ENCODE measurements around the gene ZNF644.
"Not testable (repeated sequence)": the region's sequence is repeated elsewhere in the genome, so short reads cannot be mapped to it uniquely, and the experiment has no call there.

The ZNF644 gene

DNA sequence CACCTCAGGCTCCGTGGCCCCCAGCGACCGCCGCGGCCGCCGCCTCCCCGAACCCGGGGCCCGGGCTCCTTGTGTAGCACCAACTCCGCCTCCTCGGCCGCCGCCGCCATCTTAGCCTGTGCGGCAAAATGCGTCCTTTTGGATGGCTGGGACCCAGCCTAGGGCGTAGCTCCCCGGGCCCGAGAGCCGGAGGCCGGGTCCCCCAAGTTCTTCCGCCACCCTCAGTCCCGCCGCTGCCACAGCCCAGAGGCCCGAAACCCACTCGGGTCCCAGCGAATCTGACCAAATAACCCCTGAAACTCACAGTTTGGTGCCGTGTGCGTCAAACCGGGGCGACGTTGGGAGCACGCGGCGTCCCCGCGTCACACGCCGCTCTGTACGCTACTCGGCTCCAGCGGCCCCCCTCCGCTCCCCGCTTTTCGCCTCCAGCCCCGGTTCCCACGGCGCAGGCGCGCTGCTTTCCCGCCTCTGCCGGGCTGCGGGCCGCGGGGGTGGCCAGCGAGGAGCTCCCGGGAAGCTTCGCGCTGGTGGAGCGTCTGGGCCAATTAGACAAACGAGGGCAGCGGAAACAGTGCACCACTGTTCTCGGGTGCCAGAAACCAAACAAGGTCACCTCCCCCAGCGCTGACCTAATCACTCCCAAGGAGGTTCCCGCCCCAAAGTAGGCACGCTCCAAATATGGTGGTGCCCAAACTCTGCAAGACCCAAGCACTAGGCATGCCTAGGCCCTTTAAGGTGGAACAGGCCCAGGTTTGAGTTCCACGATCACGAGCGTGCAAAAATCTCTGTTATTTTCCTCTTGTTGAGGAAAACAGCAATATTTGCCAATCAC is at the start of gene ZNF644:
ZNF644 (minus strand) TSS at position 350 of the 832 bp plus-strand sequence. CDS start 39,682 bp downstream, outside the sequence.
- peak; percentile 65 to 68 for DNase-seq

DNA sequence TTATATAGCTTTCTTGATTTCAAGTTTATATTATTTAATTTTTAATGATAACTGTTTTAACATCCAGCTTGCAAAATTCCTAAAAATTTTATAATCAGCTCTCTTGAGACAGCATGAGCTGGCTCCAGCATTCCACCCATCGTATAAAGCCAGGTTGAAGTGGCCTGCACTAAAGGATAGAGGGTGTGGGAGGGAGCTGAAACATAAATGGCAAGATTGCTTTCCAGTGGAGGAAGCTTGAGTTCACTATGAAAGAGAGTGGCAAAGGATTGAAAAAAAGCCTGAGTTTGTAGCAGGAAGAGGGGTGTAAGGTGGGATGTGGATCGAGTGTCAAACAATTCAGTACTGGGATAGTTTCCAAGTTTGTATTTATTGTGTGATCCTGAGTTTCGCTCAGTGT is 48.5 kb upstream of the ZNF644 start:
- no peak for DNase-seq

DNA sequence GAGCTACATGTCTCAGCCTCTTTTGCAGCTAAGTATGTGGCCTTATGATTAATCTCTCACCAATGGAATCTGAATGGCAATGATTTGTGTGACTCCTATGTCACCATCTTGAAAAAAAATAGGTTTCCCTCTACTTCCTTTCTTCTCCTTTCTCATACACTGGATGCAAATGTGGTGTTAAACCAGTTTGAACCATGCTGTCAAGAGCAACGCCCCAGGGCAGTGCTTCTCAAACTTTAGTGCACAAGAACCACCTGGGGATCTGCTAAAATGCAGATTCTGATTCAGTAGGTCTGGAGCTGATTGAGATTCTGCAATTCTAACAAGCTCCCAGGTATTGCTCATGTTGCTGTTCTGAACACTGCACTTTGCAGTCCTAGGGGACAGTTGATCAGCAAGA is 44.7 kb upstream of the ZNF644 start:
- no peak for DNase-seq

DNA sequence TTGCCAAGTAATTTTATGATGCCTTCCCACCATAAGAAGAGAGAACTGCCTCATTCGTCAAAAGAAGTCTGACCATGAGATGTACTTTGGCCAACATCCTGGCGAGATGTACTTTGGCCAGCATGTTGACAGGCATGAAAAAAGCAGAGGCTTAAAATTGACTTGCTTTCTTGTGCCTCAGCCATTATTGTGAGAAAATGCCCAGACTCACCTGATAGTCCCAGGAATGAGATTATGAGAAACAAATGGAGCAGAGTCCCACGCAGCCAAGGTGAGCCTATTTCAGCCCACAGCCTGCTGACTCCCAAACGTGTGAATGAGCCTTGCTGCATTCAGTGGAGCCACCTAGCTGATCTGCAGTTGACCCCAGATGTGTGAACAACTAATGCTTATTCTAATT is 43.5 kb upstream of the ZNF644 start:
- no peak for DNase-seq

DNA sequence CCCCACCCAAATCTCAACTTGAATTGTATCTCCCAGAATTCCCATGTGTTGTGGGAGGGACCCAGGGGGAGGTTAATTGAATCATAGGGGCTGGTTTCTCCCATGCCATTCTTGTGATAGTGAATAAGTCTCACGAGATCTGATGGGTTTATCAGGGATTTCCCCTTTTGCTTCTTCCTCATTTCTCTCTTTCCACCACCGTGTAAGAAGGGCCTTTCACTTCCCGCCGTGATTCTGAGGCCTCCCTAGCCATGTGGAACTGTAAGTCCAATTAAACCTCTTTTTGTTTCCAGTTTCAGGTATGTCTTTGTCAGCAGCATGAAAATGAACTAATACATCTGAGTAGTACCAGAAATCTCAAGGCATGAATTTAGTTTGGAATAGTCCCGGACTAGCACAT is 41.6 kb upstream of the ZNF644 start:
- DNase-seq: not testable (repeated sequence)

DNA sequence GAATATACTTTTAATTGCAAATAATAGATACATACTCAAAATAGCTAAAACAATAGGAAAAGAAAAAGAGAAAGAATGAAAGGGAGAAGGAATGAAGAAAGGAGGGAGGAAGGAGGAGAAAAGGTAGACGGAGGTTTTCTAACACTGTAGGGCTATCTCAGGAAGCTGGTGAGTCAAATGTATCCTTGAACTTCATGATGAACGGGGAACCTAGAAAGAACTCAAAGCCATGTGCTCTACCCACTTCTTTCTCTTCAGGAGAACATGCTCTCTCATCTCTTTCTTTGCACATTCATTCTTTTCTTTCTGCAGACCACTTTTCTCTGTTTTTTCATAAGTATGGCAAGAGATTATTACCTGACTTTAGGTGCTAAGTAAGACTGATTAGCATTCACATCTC is 37.3 kb upstream of the ZNF644 start:
- DNase-seq: no peak

DNA sequence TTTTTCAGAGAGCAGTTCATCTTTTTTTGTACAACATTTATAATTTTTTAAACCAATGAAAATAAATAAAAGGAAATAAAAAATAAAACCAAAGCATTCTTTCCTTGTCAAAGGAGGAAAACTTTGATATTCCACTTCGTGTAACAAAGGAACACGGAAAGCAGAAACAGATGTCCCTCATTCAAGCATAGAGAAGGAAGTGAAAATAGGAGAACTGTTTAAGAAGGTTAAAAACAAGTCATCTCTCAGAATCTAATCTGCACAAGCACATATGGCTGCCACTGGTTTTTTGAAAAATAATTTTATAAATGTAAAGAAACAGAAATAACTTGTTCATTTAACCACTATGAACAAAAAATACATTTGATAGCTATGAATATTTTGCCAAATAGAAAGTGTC is 35.9 kb upstream of the ZNF644 start:
- no peak for DNase-seq

DNA sequence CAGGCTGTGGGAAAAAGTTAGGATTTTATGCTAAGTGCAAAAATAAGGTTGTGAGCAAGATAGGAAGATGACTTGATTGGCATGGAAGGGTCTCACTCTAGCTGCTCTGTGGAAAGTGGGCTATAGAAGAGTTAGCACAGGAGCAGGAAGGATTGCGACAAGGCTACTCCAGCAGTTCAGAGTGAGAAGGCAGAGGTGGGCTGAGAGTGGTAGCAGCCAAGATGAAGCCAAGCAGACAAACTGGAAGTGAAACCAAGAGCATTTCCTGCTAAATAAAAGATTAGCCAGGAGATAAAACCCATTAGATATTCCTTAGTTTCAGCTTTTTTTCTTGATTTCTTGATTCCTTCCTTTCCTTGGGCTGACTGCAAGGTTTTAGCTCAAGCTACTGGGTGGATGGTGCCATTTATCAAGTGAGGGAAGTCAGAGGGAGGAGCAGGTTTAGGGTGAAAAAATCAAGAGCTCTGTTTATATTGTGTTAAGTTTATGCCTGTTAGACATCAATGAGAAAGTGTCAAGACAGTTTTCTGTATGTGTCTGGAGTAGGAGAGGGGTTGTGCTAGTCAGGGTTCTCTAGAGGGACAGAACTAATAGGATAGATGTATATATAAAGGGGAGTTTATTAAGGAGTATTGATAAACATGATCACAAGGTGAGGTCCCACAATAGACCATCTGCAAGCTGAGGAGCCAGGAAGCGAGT is 33.1 kb upstream of the ZNF644 start:
- DNase-seq: no peak

DNA sequence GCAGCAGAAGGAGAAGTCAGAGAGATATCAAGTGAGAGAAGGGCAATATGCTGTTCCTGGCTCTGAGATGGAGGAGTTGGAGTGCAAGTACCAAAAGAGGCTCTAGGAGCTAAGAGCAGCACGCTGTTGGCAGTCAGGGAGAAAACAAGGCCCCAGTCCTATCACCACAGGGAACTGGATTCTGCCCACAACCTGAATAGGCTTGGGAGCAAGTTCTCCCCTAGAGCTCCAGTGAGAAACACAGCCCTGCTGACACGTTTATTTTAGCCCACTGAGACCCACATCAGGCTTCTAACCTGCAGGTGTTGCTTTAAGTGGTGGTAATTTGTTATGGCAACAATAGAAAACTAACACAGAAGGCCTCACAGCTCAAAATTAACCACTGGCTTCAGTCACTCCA is 31.8 kb upstream of the ZNF644 start:
- DNase-seq: no peak

DNA sequence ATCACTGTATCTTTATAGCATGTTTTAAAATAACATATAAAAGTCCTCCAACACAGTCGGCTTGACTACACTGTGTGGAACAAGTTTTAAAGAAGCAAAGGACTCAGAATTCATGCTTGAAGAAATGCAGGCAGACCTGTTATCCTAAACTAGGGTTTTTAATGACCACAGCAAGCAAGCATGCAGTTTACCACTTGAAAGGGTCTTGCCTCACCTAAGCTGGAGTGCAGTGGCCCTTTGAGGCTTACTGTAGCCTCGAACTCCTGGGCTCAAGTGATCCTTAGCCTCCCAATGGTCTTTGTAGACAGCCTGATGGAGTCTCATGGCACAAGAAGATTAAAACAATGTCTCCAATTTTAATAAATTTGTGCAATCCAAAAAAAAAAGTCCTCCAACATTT is 27.7 kb upstream of the ZNF644 start:
- DNase-seq: not testable (repeated sequence)

DNA sequence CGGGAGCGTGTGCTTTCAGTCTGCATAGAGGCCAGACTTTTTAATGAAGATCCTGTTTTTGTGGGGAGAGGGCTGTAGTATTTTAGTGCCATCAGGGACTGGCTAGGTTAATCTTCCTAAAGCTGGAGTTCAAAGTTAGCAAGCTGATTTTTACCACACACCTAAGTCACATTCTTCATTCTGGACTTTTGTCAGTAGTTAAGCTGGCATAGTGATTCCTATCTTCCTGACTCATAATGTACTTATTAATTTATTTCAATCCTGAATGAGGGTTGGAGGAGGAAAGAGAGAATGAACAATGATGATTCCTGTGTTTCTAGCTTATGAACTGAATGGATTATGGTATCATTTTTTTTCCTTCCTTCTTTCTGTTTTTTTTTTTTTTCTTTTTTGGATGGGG is 24.9 kb upstream of the ZNF644 start:
- DNase-seq: no peak

DNA sequence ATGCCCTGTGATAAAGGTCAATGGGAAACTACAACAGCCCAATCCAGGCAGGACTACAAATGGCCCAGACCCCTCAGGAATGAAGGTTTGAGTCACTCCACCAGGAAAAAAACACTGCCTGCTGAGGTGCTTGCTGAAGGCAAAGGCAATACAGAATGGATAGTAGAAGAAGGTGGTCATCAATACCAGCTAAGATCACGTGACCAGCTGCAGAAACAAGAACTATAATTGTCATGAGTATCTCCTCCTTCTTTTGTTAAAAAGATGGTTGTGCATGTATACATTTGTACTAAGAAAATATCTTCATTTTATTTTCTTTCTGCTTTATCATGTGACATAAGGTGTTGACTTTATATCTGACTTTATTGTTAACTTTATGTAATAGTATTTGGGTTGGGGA is 23.4 kb upstream of the ZNF644 start:
- no peak for DNase-seq

DNA sequence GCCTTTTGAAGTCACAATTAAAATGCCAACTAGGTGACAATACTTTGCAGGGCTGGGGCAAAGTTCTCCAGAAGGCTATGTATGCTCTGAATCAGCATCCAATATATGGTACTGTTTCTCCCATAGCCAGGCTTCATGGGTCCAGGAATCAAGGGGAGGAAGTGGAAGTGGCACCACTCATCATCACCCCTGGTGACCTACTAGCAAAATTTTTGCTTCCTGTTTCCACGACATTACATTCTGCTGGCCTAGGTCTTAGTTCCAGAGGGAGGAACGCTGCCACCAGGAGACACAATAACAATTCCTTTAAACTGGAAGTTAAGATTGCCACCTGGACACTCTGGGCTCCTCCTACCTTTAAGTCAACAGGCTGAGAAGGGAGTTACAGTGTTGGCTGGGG is 22.9 kb upstream of the ZNF644 start:
- not testable (repeated sequence) for DNase-seq

DNA sequence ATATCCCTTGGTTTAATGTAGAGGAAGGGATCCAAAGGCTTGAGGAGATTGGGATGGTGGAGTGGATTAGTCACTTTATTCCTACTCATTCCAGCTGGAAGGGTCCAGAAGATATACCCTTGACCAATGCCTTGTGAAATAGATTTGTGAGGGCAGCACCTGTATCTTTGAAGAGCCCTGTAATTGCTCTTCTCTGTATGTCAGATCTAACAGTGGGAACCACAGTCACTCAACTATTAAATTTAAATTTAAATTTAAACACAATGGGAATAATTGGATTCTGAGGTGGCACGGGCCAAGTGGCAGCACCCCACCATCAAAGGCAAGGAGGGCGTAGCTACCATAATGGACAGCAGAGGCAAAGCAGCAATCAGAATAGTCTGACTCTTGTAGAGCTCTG is 20.5 kb upstream of the ZNF644 start:
- DNase-seq: not testable (repeated sequence)

DNA sequence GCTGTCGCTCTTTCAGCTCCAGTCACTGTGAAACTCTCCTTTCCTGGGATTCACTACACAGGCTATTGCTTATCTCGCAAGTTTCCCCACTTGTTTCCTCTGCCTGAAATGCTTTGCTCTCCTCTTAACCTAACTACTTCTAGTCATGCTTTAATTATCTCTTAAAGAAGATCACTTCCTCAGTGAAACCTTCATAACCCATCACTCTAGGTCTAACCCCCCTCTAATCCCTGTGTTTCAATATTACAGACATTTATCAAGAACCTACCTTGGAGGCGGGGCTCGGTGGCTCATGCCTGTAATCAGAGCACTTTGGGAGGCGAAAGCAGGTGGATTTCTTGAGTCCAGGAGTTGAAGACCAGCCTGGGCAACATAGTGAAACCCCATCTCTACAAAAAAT is 16.7 kb upstream of the ZNF644 start:
- DNase-seq: no peak

DNA sequence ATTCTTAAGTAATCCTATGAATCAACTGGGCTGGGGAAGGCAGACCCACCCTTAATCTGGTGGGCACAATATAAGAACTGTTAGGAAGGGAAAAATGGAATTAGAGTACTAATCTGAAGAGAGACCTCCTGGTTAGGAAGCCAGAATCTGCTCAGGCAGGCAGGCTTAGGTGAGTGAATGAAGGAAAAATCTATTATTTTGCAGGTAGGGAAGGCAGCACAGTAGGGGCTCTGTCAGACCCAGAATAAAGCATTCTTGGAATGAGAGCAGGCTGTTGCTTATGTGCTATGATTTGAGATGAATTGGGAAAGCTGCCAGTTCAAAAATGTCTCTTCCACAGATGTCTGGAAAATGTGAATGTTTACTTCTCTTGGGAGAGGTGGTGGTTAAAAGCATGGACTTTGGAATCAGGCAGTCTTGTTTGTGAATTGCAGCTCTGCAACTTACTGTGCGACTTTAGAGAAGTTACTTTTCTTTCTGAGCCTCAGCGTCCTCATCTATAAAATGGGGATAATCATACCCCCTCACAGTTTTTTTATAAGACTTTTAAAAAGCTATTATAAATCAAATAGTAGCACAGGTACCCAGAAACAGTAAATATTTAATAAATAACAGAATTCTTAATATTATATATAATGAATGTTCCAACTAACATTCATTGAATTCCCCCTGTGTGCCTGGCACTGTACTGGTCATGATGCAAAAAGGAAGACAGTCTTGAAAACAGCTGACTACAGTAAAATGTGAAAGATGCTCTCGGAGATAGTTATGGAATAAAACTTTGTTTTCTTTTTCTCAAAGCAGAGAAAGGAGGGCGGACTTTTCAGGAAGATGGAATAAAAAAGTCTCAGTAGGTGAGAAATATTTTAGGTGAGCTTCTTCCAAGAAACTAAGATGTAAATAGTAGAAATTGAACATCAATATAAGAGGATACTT is 15.3 kb upstream of the ZNF644 start:
- DNase-seq: no peak

DNA sequence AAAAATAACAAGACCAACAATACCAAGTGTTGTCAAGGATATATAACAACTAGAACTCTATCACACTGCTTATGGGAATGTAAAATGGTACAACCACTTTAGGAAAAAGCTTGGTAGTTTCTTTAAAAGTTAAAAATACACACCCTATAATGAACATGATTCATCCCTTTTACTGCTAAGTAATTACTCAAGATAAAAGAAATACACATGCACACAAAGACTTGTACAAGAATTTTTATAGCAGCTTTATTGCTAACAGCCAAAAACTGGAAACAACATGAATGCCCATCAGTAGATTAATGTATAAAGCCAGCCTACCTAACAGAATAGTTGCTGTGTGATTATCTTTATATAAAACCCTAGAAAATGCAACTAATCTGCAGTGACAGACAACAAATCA is 10.5 kb upstream of the ZNF644 start:
- no peak for DNase-seq

DNA sequence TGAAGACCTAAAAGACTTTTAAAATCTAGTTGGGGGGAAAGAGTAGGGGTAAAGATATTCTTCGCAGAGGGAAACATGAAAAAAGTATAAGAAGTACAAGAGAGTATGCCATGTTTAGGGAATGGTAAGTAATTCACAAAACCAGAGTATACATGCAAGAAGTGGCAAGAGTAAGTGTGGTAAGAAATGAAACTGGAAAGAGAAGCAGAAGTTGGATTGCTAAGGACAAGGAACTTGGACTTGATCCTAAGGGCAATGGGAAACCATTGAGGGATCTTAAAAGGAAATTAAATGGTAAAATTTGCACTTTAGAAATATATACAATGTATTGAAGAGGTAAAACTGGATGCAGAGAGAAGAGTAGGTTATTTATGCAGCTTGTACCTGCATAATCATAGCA is 9.2 kb upstream of the ZNF644 start:
- DNase-seq: no peak

DNA sequence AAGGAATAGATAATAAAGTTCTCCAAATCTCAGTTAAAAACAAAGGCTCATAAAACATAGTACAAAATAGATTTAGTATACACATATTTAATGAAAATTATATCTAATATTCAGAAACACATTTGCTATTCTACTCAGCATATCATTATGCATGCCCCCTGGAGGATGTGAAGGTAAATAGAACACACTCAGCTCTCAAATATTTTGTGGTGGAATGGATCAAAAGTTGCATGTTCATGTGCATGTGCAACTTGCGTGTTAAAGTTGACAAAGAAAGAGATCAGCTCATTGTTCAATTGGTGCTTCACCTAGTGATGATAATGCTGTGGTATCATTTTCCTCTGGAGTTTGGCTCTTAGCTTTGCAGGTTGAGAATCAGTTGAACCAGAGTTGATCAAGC is 4.9 kb upstream of the ZNF644 start:
- DNase-seq: no peak

DNA sequence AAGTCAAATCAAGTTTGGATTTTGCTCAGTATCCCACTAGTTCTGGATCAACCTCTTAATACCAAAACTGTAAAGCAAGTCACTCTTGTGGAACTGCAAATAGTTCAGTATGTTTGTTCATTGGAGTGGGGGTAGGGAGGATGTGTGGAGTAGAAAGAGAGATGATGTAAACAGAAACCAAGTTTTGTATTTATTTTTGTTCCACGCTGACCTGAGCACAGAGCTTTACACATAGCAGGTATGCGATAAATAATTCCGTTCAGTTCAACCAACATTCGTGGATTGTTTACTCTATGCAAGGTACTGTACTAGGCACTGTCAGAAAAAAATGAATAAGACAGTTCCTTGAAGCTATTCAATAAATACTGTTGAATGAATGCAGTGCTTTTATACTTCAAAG is 4.5 kb upstream of the ZNF644 start:
- no peak for DNase-seq

DNA sequence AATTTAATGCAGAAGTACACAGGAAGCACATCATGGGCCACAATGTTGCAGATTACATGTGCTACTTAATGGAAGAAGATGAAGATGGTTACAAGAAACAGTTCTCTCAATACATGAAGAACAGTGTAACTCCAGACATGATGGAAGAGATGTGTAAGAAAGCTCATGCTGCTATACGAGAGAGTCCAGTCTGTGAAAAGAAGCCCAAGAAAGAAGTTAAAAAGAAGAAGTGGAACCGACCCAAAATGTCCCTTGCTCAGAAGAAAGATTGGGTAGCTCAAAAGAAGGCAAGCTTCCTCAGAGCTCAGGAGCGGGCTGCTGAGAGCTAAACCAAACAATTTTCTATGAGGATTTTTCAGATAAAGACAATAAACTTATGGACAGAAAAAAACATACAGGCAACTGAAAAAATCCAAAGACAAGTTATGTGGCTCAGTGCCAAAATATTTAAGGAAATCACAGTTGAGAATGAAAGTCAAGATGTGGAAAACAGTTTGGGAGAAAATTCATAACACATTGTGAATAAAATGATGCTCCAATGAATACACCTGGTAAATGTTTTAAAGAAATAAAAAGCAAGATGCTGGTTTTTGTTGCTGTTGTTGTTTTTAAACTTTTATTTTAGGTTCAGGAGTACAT is 2.8 kb upstream of the ZNF644 start:
- no peak for DNase-seq

DNA sequence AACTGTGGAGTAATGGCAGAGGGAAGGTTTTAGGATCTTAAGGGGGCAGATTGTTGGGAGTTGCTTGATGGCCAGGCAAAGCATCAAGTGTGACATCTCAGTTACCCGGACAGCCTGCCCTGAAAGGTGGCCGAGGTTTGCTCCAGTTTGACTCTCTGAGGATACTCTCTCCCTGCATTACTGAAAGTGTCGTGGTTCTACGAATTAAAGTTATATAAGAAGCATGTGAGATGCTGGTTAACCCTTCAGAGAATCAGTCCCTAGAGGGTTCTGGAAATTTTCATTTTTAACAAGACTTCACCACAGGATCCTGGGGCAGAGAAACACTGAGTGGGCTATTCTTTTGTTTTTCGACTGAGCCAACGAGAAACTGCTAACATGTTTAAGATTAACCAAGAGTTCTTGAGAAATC is 689 bp upstream of the ZNF644 start:
- no peak for DNase-seq
